IMR-90 (cell line): ENCODE measurements around the gene CACNA2D3.

Experiments used
- BHLHE40 ChIP-seq: fragments of 150-350 bp; IDR thresholded peaks from 2 replicates; pipeline ENCODE4 v1.6.1; 2016; ENCODE audit warnings: mild to moderate bottlenecking, low read depth, low read length
- FOS ChIP-seq: fragments of 150-350 bp; IDR thresholded peaks from 2 replicates; pipeline ENCODE4 v1.6.1; 2016; ENCODE audit warnings: low read depth, low read length
- MXI1 ChIP-seq: IDR thresholded peaks from 2 replicates; pipeline ENCODE4 v1.6.1; 2012; ENCODE audit warnings: low read depth, mild to moderate bottlenecking, low read length, moderate library complexity, borderline replicate concordance
- TF ChIP-seq, protein P1 (sequence below): conservative IDR thresholded peaks from 2 replicates; pipeline ENCODE4 v1.5.1; 2012; ENCODE audit warnings: mild to moderate bottlenecking, low read depth, low read length, improper control_type of control experiment
- TF ChIP-seq, protein P2 (sequence below): fragments of 150-350 bp; IDR thresholded peaks from 2 replicates; pipeline ENCODE4 v1.6.1; 2017; ENCODE audit warnings: mild to moderate bottlenecking, antibody characterized with exemption, low read length, low read depth

DNA sequence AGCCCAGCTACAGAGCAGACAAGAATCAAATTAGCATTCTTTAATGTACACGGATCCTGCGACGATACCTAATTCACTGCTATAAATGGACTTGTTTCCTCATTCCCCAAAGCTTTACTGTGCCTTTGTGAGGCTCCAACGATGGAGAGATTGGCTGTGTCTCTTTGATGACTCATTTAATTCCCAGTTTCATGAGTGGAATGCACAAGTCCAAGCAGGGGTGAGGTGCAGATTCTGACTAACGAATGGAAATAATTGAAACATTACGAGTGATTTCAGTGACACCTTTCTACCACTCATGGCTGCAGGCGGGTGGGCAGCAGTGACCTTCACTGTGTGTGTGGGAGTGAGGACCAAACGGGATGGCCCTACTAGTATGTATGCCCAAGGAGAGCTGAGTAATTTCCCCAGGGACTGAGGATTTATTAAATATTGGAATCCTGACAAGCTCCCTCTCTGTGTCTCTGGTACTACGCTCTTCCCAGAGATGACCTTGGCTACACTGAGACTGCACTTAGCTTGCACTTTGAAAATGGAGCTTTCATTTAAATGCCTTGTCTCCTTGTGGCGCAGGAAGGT, 156.7 kb downstream of the CACNA2D3 start:
- no peak for TF ChIP-seq MXI1
- TF ChIP-seq, protein P1, sequence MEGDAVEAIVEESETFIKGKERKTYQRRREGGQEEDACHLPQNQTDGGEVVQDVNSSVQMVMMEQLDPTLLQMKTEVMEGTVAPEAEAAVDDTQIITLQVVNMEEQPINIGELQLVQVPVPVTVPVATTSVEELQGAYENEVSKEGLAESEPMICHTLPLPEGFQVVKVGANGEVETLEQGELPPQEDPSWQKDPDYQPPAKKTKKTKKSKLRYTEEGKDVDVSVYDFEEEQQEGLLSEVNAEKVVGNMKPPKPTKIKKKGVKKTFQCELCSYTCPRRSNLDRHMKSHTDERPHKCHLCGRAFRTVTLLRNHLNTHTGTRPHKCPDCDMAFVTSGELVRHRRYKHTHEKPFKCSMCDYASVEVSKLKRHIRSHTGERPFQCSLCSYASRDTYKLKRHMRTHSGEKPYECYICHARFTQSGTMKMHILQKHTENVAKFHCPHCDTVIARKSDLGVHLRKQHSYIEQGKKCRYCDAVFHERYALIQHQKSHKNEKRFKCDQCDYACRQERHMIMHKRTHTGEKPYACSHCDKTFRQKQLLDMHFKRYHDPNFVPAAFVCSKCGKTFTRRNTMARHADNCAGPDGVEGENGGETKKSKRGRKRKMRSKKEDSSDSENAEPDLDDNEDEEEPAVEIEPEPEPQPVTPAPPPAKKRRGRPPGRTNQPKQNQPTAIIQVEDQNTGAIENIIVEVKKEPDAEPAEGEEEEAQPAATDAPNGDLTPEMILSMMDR, result no peak
- no peak for TF ChIP-seq FOS
- TF ChIP-seq, protein P2, sequence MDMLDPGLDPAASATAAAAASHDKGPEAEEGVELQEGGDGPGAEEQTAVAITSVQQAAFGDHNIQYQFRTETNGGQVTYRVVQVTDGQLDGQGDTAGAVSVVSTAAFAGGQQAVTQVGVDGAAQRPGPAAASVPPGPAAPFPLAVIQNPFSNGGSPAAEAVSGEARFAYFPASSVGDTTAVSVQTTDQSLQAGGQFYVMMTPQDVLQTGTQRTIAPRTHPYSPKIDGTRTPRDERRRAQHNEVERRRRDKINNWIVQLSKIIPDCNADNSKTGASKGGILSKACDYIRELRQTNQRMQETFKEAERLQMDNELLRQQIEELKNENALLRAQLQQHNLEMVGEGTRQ, result no peak
- no peak for TF ChIP-seq BHLHE40
